Uterus (tissue), 4 donors: ENCODE data around the gene CCNO. TPM values are rescaled to one million over a fixed set of nuclear protein-coding genes. Genes with fewer than 3 reads are reported as not detected.

Experiments
- DNase-seq, 2 donors: peaks; one replicate each; pipeline ENCODE4 v3.0.0-alpha.2; 2019 to 2020
- H3K27ac ChIP-seq, 2 donors: fragments of 200-600 bp; sonication (generic); 1 replicate in 1 of 2; 2 replicates in 1 of 2; pipeline ENCODE4 v1.5.1; 2016 to 2018
- H3K27me3 ChIP-seq, 2 donors: fragments of 200-600 bp; sonication (generic); one replicate each; pipeline ENCODE4 v1.5.1; 2018 to 2019; ENCODE audit warnings: control low read depth in 1 of 2
- H3K36me3 ChIP-seq, 2 donors: fragments of 200-600 bp; sonication (generic); one replicate each; pipeline ENCODE4 v1.5.1; 2019; ENCODE audit warnings: control low read depth in 1 of 2
- H3K4me1 ChIP-seq, 2 donors: fragments of 200-600 bp; sonication (generic); one replicate each; pipeline ENCODE4 v1.5.1; 2018 to 2019; ENCODE audit warnings: control low read depth in 1 of 2
- H3K4me3 ChIP-seq, 2 donors: fragments of 200-600 bp; sonication (generic); 1 replicate in 1 of 2; 2 replicates in 1 of 2; pipeline ENCODE4 v1.5.1; 2018 to 2019; ENCODE audit warnings: mild to moderate bottlenecking in 1 of 2
- H3K9me3 ChIP-seq, 2 donors: fragments of 200-600 bp; sonication (generic); one replicate each; pipeline ENCODE4 v1.5.1; 2019; ENCODE audit warnings: control low read depth in 1 of 2
- CTCF ChIP-seq, 4 experiments: fragments of 200-600 bp in 2 of 4; fragments of 450-650 bp in 2 of 4; sonication (generic) in 2 of 4; IDR thresholded peaks; one replicate each; pipeline ENCODE4 v1.5.1; 2016 to 2019; ENCODE audit warnings: antibody characterized with exemption in 4 of 4, mild to moderate bottlenecking in 2 of 4, moderate library complexity in 1 of 4
- POLR2A ChIP-seq, 2 donors: fragments of 450-650 bp; IDR thresholded peaks; one replicate each; pipeline ENCODE4 v1.6.1; 2016; ENCODE audit warnings: antibody characterized with exemption in 2 of 2, mild to moderate bottlenecking in 1 of 2, moderate library complexity in 1 of 2
- intact Hi-C: fragments of 100-400 bp; cut with DNase I; formaldehyde crosslinking; loops from one replicate; pipeline ENCODE4 v1.15.1; 2023; ENCODE audit warnings: low total_unique reads
- total RNA-seq, 4 donors: library from RNA; depleted of rRNA in 3 of 4; stranded (reverse); fragments of >200 nt in 3 of 4; gene quantifications; one replicate each; pipeline versions ENCODE4 v1.1.0 to v1.2.4, GENCODE V29; 2014 to 2023
- donor health status: DM: yes; HTN: yes; CAD: no.

CCNO gene
- total RNA-seq, 4 donors from 2014 or later = 0.48 to 0.67 TPM; not detected in 2

GRCh38 chr5:55222985-55223811 lies 10.2 kb downstream of the CCNO start:
- peaks cover 35 to 83% of the 10 kb centered on the region in 2 donors for H3K27me3 ChIP-seq
- DNase-seq = no peak

GRCh38 chr5:55222092-55222984 lies 11.1 kb downstream of the CCNO start:
- intact Hi-C loops = loop anchor here (10.0 kb wide), 1 partner anchor 48 kb away; the partner anchor contains the start of gene CDC20B
- Histone ChIP-seq H3K36me3 (no peaks in the 10 kb centered on the region), H3K27ac (no peak overlapping the region), H3K9me3 (no peaks in the 10 kb centered on the region), H3K4me3 (no peak overlapping the region), H3K4me1 (peaks cover 0 to 17% of the 10 kb centered on the region in 2 donors), H3K27me3 (peaks cover 26 to 78% of the 10 kb centered on the region in 2 donors)
- DNase-seq = no peak
- TF ChIP-seq POLR2A (IDR thresholded peaks at IDR 0.05) (no peak), CTCF (IDR thresholded peaks at IDR 0.05) (no peak)

More at GRCh38 chr5:55222985-55223811, 10.2 kb downstream of the CCNO start:
- H3K36me3 ChIP-seq = no peaks in the 10 kb centered on the region
- no peaks in the 10 kb centered on the region for H3K9me3 ChIP-seq
- H3K4me3 ChIP-seq = no peak overlapping the region
- intact Hi-C loops = loop anchor here (10.0 kb wide), 1 partner anchor 48 kb away; the partner anchor contains the start of gene CDC20B
- no peak overlapping the region for H3K27ac ChIP-seq
- TF ChIP-seq CTCF (IDR thresholded peaks at IDR 0.05) (no peak), POLR2A (IDR thresholded peaks at IDR 0.05) (no peak)
- H3K4me1 ChIP-seq = peaks cover 0 to 22% of the 10 kb centered on the region in 2 donors

GRCh38 chr5:55220433-55221185 lies 12.8 kb downstream of the CCNO start:
- intact Hi-C loops = loop anchor here (10.0 kb wide), 1 partner anchor 46 kb away; the partner anchor contains the start of gene CDC20B
- Histone ChIP-seq H3K27ac (no peak overlapping the region), H3K4me1 (peaks cover 0 to 5% of the 10 kb centered on the region in 2 donors), H3K4me3 (peak overlapping the region in 1 of 2 donors; percentile 1), H3K9me3 (no peaks in the 10 kb centered on the region), H3K36me3 (no peaks in the 10 kb centered on the region), H3K27me3 (peaks cover 13 to 63% of the 10 kb centered on the region in 2 donors)
- TF ChIP-seq CTCF (IDR thresholded peaks at IDR 0.05) (no peak), POLR2A (IDR thresholded peaks at IDR 0.05) (no peak)
- no peak for DNase-seq

GRCh38 chr5:55219770-55220169 lies 13.6 kb downstream of the CCNO start:
- Histone ChIP-seq H3K27me3 (peaks cover 13 to 56% of the 10 kb centered on the region in 2 donors), H3K27ac (no peak overlapping the region), H3K9me3 (no peaks in the 10 kb centered on the region), H3K4me1 (peaks cover 0 to 5% of the 10 kb centered on the region in 2 donors), H3K4me3 (no peak overlapping the region), H3K36me3 (no peaks in the 10 kb centered on the region)
- DNase-seq = no peak
- intact Hi-C loops = loop anchor here (10.0 kb wide), 1 partner anchor 45 kb away; the partner anchor contains the start of gene CDC20B
- TF ChIP-seq POLR2A (IDR thresholded peaks at IDR 0.05) = no peak
- no peak for TF ChIP-seq CTCF (IDR thresholded peaks at IDR 0.05)
